ENCODE data around the gene VAV2.
A peak's percentile ranks its signal among the peaks of the same experiment; 100 is the strongest.

Gene VAV2

GRCh38 chr9:133893191-133893994, 98.7 kb downstream of the VAV2 start:
- no peak for DNase-seq (ENCODE audit: low spot score)
- Histone ChIP-seq H3K23ac (ENCODE audit: low read depth, low read length, poor library complexity) (peak overlapping the region; percentile 23), H3K14ac (ENCODE audit: low read length) (no peak overlapping the region), H2BK12ac (ENCODE audit: low read length) (peak overlapping the region; percentile 59), H3K18ac (ENCODE audit: low read length) (peak overlapping the region; percentile 93), H2BK120ac (ENCODE audit: low read depth, low read length) (no peak overlapping the region), H3K4me1 (ENCODE audit: control insufficient read depth in 2 of 2, insufficient read depth in 1 of 2, low read depth in 1 of 2, low read length in 2 of 2) (peaks cover 31 to 45% of the 10 kb centered on the region in 2 donors), H4K91ac (ENCODE audit: low read depth, low read length, poor library complexity) (no peak overlapping the region), H3K36me3 (replicated peaks in 1 of 2; ENCODE audit: control insufficient read depth in 2 of 2, insufficient read depth in 2 of 2, low read length in 2 of 2) (peaks cover 0 to 20% of the 10 kb centered on the region in 2 donors), H3K9ac (ENCODE audit: low read depth, low read length, poor library complexity) (no peak overlapping the region), H3K4me2 (ENCODE audit: insufficient read depth, low read length, poor library complexity, severe bottlenecking) (no peak overlapping the region), H3K4me3 (ENCODE audit: low read length in 2 of 2) (no peak overlapping the region), H2AFZ (ENCODE audit: low read length) (no peak overlapping the region), H4K8ac (ENCODE audit: low read depth, low read length) (no peak overlapping the region), H2BK15ac (ENCODE audit: low read length) (no peak overlapping the region), H3K4ac (ENCODE audit: low read length) (no peak overlapping the region), H2BK5ac (ENCODE audit: low read length) (no peak overlapping the region), H3K9me3 (replicated peaks in 1 of 2; ENCODE audit: control insufficient read depth in 2 of 2, insufficient read depth in 1 of 2, low read depth in 1 of 2, low read length in 2 of 2) (peaks cover 2 to 5% of the 10 kb centered on the region in 2 donors), H2AK5ac (ENCODE audit: low read depth, low read length) (peak overlapping the region; percentile 97), H3K79me1 (ENCODE audit: low read depth, low read length) (peaks cover 17% of the 10 kb centered on the region), H3K27ac (replicated peaks; ENCODE audit: low read length) (no peak overlapping the region), H3K27me3 (ENCODE audit: control insufficient read depth in 3 of 3, insufficient read depth in 3 of 3, low read depth in 1 of 3, low read length in 3 of 3) (no peaks in the 10 kb centered on the region)
- no CpG with 5 or more reads among the region's 40 CpGs for WGBS, 2 donors (ENCODE audit: extremely low coverage in 2 of 2, insufficient read length in 2 of 2, insufficient replicate concordance in 1 of 2)

GRCh38 chr9:133892193-133892920, 99.8 kb downstream of the VAV2 start:
- Histone ChIP-seq H3K79me1 (ENCODE audit: low read depth, low read length) (peaks cover 17% of the 10 kb centered on the region), H3K9me3 (replicated peaks in 1 of 2; ENCODE audit: control insufficient read depth in 2 of 2, insufficient read depth in 1 of 2, low read depth in 1 of 2, low read length in 2 of 2) (peaks cover 2 to 5% of the 10 kb centered on the region in 2 donors), H3K9ac (ENCODE audit: low read depth, low read length, poor library complexity) (peak overlapping the region; percentile 85), H2BK15ac (ENCODE audit: low read length) (no peak overlapping the region), H2AK5ac (ENCODE audit: low read depth, low read length) (peak overlapping the region; percentile 40), H3K4me3 (ENCODE audit: low read length in 2 of 2) (peak overlapping the region in 1 of 2 donors; percentile 22), H4K91ac (ENCODE audit: low read depth, low read length, poor library complexity) (no peak overlapping the region), H3K27ac (replicated peaks; ENCODE audit: low read length) (peak overlapping the region; percentile 55), H2AFZ (ENCODE audit: low read length) (no peak overlapping the region), H3K36me3 (replicated peaks in 1 of 2; ENCODE audit: control insufficient read depth in 2 of 2, insufficient read depth in 2 of 2, low read length in 2 of 2) (peaks cover 0 to 20% of the 10 kb centered on the region in 2 donors), H4K8ac (ENCODE audit: low read depth, low read length) (no peak overlapping the region), H3K4me1 (ENCODE audit: control insufficient read depth in 2 of 2, insufficient read depth in 1 of 2, low read depth in 1 of 2, low read length in 2 of 2) (peaks cover 41 to 52% of the 10 kb centered on the region in 2 donors), H3K4me2 (ENCODE audit: insufficient read depth, low read length, poor library complexity, severe bottlenecking) (no peak overlapping the region), H3K27me3 (ENCODE audit: control insufficient read depth in 3 of 3, insufficient read depth in 3 of 3, low read depth in 1 of 3, low read length in 3 of 3) (no peaks in the 10 kb centered on the region), H3K23ac (ENCODE audit: low read depth, low read length, poor library complexity) (peak overlapping the region; percentile 67), H3K4ac (ENCODE audit: low read length) (no peak overlapping the region), H2BK12ac (ENCODE audit: low read length) (no peak overlapping the region), H3K14ac (ENCODE audit: low read length) (no peak overlapping the region), H2BK5ac (ENCODE audit: low read length) (no peak overlapping the region), H3K18ac (ENCODE audit: low read length) (peak overlapping the region; percentile 93), H2BK120ac (ENCODE audit: low read depth, low read length) (no peak overlapping the region)
- WGBS, 2 donors (ENCODE audit: extremely low coverage in 2 of 2, insufficient read length in 2 of 2, insufficient replicate concordance in 1 of 2), result no CpG with 5 or more reads among the region's 17 CpGs
- no peak for DNase-seq (ENCODE audit: low spot score)

- no peaks in the 10 kb centered on the region for H3K27me3 ChIP-seq (ENCODE audit: control insufficient read depth in 3 of 3, insufficient read depth in 3 of 3, low read depth in 1 of 3, low read length in 3 of 3)
- H3K9me3 ChIP-seq (replicated peaks in 1 of 2; ENCODE audit: control insufficient read depth in 2 of 2, insufficient read depth in 1 of 2, low read depth in 1 of 2, low read length in 2 of 2), result peaks cover 2 to 5% of the 10 kb centered on the region in 2 donors
- H3K23ac ChIP-seq (ENCODE audit: low read depth, low read length, poor library complexity), result no peak overlapping the region
- no peak overlapping the region for H2BK120ac ChIP-seq (ENCODE audit: low read depth, low read length)
- H3K4ac ChIP-seq (ENCODE audit: low read length), result no peak overlapping the region
- H3K79me1 ChIP-seq (ENCODE audit: low read depth, low read length), result peaks cover 16% of the 10 kb centered on the region
- H3K18ac ChIP-seq (ENCODE audit: low read length), result no peak overlapping the region
- no peak overlapping the region for H3K14ac ChIP-seq (ENCODE audit: low read length)
- H3K36me3 ChIP-seq (replicated peaks in 1 of 2; ENCODE audit: control insufficient read depth in 2 of 2, insufficient read depth in 2 of 2, low read length in 2 of 2), result peaks cover 0 to 20% of the 10 kb centered on the region in 2 donors
- H3K4me1 ChIP-seq (ENCODE audit: control insufficient read depth in 2 of 2, insufficient read depth in 1 of 2, low read depth in 1 of 2, low read length in 2 of 2), result peaks cover 47 to 56% of the 10 kb centered on the region in 2 donors
- H3K27ac ChIP-seq (replicated peaks; ENCODE audit: low read length), result no peak overlapping the region
- no peak overlapping the region for H2BK5ac ChIP-seq (ENCODE audit: low read length)
- 100% methylated on average over 1 to 4 of the region's 7 CpGs for WGBS, 2 donors (ENCODE audit: extremely low coverage in 2 of 2, insufficient read length in 2 of 2, insufficient replicate concordance in 1 of 2)
- no peak overlapping the region for H3K4me2 ChIP-seq (ENCODE audit: insufficient read depth, low read length, poor library complexity, severe bottlenecking)
- H4K91ac ChIP-seq (ENCODE audit: low read depth, low read length, poor library complexity), result no peak overlapping the region
- H2AFZ ChIP-seq (ENCODE audit: low read length), result no peak overlapping the region
- H3K9ac ChIP-seq (ENCODE audit: low read depth, low read length, poor library complexity), result no peak overlapping the region
- H2AK5ac ChIP-seq (ENCODE audit: low read depth, low read length), result no peak overlapping the region
- no peak overlapping the region for H2BK12ac ChIP-seq (ENCODE audit: low read length)
- H3K4me3 ChIP-seq (ENCODE audit: low read length in 2 of 2), result no peak overlapping the region
- no peak for DNase-seq (ENCODE audit: low spot score)
- no peak overlapping the region for H4K8ac ChIP-seq (ENCODE audit: low read depth, low read length)
- no peak overlapping the region for H2BK15ac ChIP-seq (ENCODE audit: low read length)
These were observed 100.4 kb downstream of the VAV2 start for GRCh38 chr9:133891741-133892140.

GRCh38 chr9:133890583-133890982, 101.5 kb downstream of the VAV2 start:
- Histone ChIP-seq H3K4ac (ENCODE audit: low read length) (no peak overlapping the region), H3K9me3 (replicated peaks in 1 of 2; ENCODE audit: control insufficient read depth in 2 of 2, insufficient read depth in 1 of 2, low read depth in 1 of 2, low read length in 2 of 2) (peaks cover 2 to 5% of the 10 kb centered on the region in 2 donors), H3K36me3 (replicated peaks in 1 of 2; ENCODE audit: control insufficient read depth in 2 of 2, insufficient read depth in 2 of 2, low read length in 2 of 2) (peaks cover 0 to 20% of the 10 kb centered on the region in 2 donors), H2BK120ac (ENCODE audit: low read depth, low read length) (no peak overlapping the region), H2BK15ac (ENCODE audit: low read length) (no peak overlapping the region), H4K8ac (ENCODE audit: low read depth, low read length) (no peak overlapping the region), H3K14ac (ENCODE audit: low read length) (no peak overlapping the region), H3K4me1 (ENCODE audit: control insufficient read depth in 2 of 2, insufficient read depth in 1 of 2, low read depth in 1 of 2, low read length in 2 of 2) (peaks cover 55 to 62% of the 10 kb centered on the region in 2 donors), H4K91ac (ENCODE audit: low read depth, low read length, poor library complexity) (no peak overlapping the region), H3K4me2 (ENCODE audit: insufficient read depth, low read length, poor library complexity, severe bottlenecking) (no peak overlapping the region), H3K9ac (ENCODE audit: low read depth, low read length, poor library complexity) (no peak overlapping the region), H3K27me3 (ENCODE audit: control insufficient read depth in 3 of 3, insufficient read depth in 3 of 3, low read depth in 1 of 3, low read length in 3 of 3) (no peaks in the 10 kb centered on the region), H2AK5ac (ENCODE audit: low read depth, low read length) (no peak overlapping the region), H3K79me1 (ENCODE audit: low read depth, low read length) (peaks cover 18% of the 10 kb centered on the region), H3K18ac (ENCODE audit: low read length) (peak overlapping the region; percentile 54), H2BK5ac (ENCODE audit: low read length) (no peak overlapping the region), H3K27ac (replicated peaks; ENCODE audit: low read length) (no peak overlapping the region), H2BK12ac (ENCODE audit: low read length) (no peak overlapping the region), H3K23ac (ENCODE audit: low read depth, low read length, poor library complexity) (no peak overlapping the region), H2AFZ (ENCODE audit: low read length) (no peak overlapping the region), H3K4me3 (ENCODE audit: low read length in 2 of 2) (no peak overlapping the region)
- no CpG with 5 or more reads among the region's 8 CpGs for WGBS, 2 donors (ENCODE audit: extremely low coverage in 2 of 2, insufficient read length in 2 of 2, insufficient replicate concordance in 1 of 2)
- no peak for DNase-seq (ENCODE audit: low spot score)

All from neuronal stem cell (in vitro differentiated cells).